Astrocyte of the spinal cord (primary cell): ENCODE measurements around the gene NT5C.

ENCODE experiments used
- DNase-seq: peaks from one replicate; pipeline ENCODE4 v3.0.0; 2011; ENCODE audit warnings: low read depth, low spot score
- H3K4me3 ChIP-seq: 2 replicates; pipeline ENCODE4 v1.5.1; 2011; ENCODE audit warnings: low read depth, mild to moderate bottlenecking, low read length, moderate library complexity
- CTCF ChIP-seq: IDR thresholded peaks from 2 replicates; pipeline ENCODE4 v1.5.1; 2012; ENCODE audit warnings: low read depth, mild to moderate bottlenecking, low read length, inconsistent platforms
- in situ Hi-C: cut with HindIII; loops from 2 replicates; pipeline ENCODE4 v1.10.0; 2017; ENCODE audit warnings: low sequenced_read_pairs

Gene NT5C

GRCh38 chr17:75087182-75087557, 44.4 kb downstream of the NT5C start:
- DNase-seq: no peak
- in situ Hi-C loops: no loop called here
- H3K4me3 ChIP-seq: peak overlapping the region; percentile 44
- TF ChIP-seq CTCF: no peak

- no peak for DNase-seq
- no peak overlapping the region for H3K4me3 ChIP-seq
- in situ Hi-C loops: no loop called here
These were observed 44.9 kb downstream of the NT5C start for GRCh38 chr17:75086496-75087181.

GRCh38 chr17:75084039-75084660, 47.4 kb downstream of the NT5C start:
- peak; percentile 53 for DNase-seq
- no peak for TF ChIP-seq CTCF
- in situ Hi-C loops: no loop called here
- no peak overlapping the region for H3K4me3 ChIP-seq

More at GRCh38 chr17:75086496-75087181, 44.9 kb downstream of the NT5C start:
- TF ChIP-seq CTCF: no peak

- DNase-seq: no peak
These were observed 48.9 kb downstream of the NT5C start for GRCh38 chr17:75082683-75083082.

GRCh38 chr17:75081611-75082540, 49.7 kb downstream of the NT5C start:
- TF ChIP-seq CTCF: no peak
- H3K4me3 ChIP-seq: no peak overlapping the region
- in situ Hi-C loops: no loop called here
- no peak for DNase-seq

More at GRCh38 chr17:75082683-75083082, 48.9 kb downstream of the NT5C start:
- in situ Hi-C loops: no loop called here
- no peak for TF ChIP-seq CTCF
- no peak overlapping the region for H3K4me3 ChIP-seq
